Heart left ventricle (tissue), 16 donors: ENCODE measurements around the gene HPGD. TPM values are rescaled to one million over a fixed set of nuclear protein-coding genes. Genes with fewer than 3 reads are reported as not detected.

Source experiments
- ATAC-seq, 4 donors: fragments of 200-7000 bp; cut with Tn5 transposase; one replicate each; pipeline ENCODE4 v1.9.1; 2020 to 2022; ENCODE audit warnings: moderate library complexity in 4 of 4, mild to moderate bottlenecking in 3 of 4, moderate number of reproducible peaks in 1 of 4
- DNase-seq, 5 donors: peaks; one replicate each; pipeline ENCODE4 v3.0.0-alpha.2; 2020
- H3K27ac ChIP-seq, 12 donors: fragments of 200-600 bp; sonication (generic) in 4 of 12; one replicate each; pipeline versions ENCODE4 v1.5.0 to v1.8.0; 2016 to 2022; ENCODE audit warnings: mild to moderate bottlenecking in 2 of 12
- H3K27me3 ChIP-seq, 9 donors: fragments of 200-600 bp; sonication (generic) in 2 of 9; one replicate each; pipeline versions ENCODE4 v1.5.1 to v1.8.0; 2016 to 2022; ENCODE audit warnings: mild to moderate bottlenecking in 3 of 9
- H3K36me3 ChIP-seq, 9 donors: fragments of 200-600 bp; sonication (generic) in 2 of 9; one replicate each; pipeline versions ENCODE4 v1.5.0 to v1.8.0; 2018 to 2022; ENCODE audit warnings: mild to moderate bottlenecking in 2 of 9
- H3K4me1 ChIP-seq, 12 donors: fragments of 200-600 bp; sonication (generic) in 4 of 12; one replicate each; pipeline versions ENCODE4 v1.5.0 to v1.8.0; 2016 to 2022; ENCODE audit warnings: mild to moderate bottlenecking in 3 of 12
- H3K4me3 ChIP-seq, 12 donors: fragments of 200-600 bp; sonication (generic) in 4 of 12; one replicate each; pipeline versions ENCODE4 v1.5.0 to v1.8.0; 2017 to 2022; ENCODE audit warnings: mild to moderate bottlenecking in 9 of 12, moderate library complexity in 4 of 12
- H3K9me3 ChIP-seq, 12 donors: fragments of 200-600 bp; sonication (generic) in 4 of 12; one replicate each; pipeline versions ENCODE4 v1.5.0 to v1.8.0; 2016 to 2022; ENCODE audit warnings: mild to moderate bottlenecking in 1 of 12
- CTCF ChIP-seq, 12 donors: fragments of 200-600 bp; sonication (generic) in 4 of 12; IDR thresholded peaks; one replicate each; pipeline versions ENCODE4 v1.5.0 to v1.8.0; 2018 to 2022; ENCODE audit warnings: antibody characterized with exemption in 12 of 12, mild to moderate bottlenecking in 5 of 12
- POLR2A ChIP-seq, 2 donors: fragments of 450-650 bp; IDR thresholded peaks; one replicate each; pipeline ENCODE4 v1.6.1; 2017; ENCODE audit warnings: antibody characterized with exemption in 2 of 2, mild to moderate bottlenecking in 2 of 2, moderate library complexity in 2 of 2
- WGBS, 4 donors: extraction: QIAGEN DNeasy Blood & Tissue Kit in 2 of 4; methylation state at CpG; one replicate each; pipeline versions ENCODE4 v1.1.5 to v1.1.7; 2013 to 2018; 5-methylcytosine and 5-hydroxymethylcytosine counted together
- intact Hi-C, 10 donors: fragments of 100-400 bp; cut with DNase I; formaldehyde crosslinking; loops; one replicate each; pipeline versions ENCODE4 v1.11.1 to v1.14.2; 2022
- polyA plus RNA-seq, 2 donors: library from polyadenylated mRNA; stranded (reverse); fragments of 200-250 nt; gene quantifications; one replicate each; pipeline ENCODE4 v1.2.3, GENCODE V29; 2013
- total RNA-seq, 9 donors: library from RNA; depleted of rRNA in 2 of 9; stranded (reverse); fragments of >200 nt in 2 of 9; fragmentation: NEBNext Ultra II Directional in 3 of 9; extraction: Animal tissue kit (Norgen Biotek cat#: 25700) in 3 of 9; gene quantifications; one replicate each; pipeline versions ENCODE4 v1.1.0 to v1.2.4, GENCODE V29; 2016 to 2023
- donor health status: ischemic (EF 13 %, LVEDD 7.1; RV severe dilation, severe dysfunction).
- donor health status: healthy with polysubstance abuse.
- donor health status: DM: no; HTN: yes; CAD: no.
- donor health status: DM: no; HTN: no; CAD: no.
- donor health status: ischemic (EF 25% LVEDD 6.9; RV normal size, moderate dysfunction).
- donor health status: ischemic (EF 25% LVEDD 5.7; RV mildly dilated, moderate dysfunction).
- donor health status: healthy.
- donor health status: DM: yes; HTN: yes; CAD: no.
- donor health status: ischemic (EF 35%, LVEDD 5.7; RV mildly dilated, moderate dysfunction).
- donor health status: nonischemic (EF 11% LVEDD 7.7; RV severe dilation, severe dysfunction).
- donor health status: DM: yes; HTN: yes; CAD: no.
- donor health status: PGD.
- donor health status: ischemic (EF 29% LVEDD 5.4; RV normal size, mild dysfunction).
- donor health status: nonischemic (EF 23%, LVEDD 6.1; RV moderate dilation, normal function).

HPGD gene
- total and polyA plus RNA-seq, 11 donors: 0.29 to 4.7 (median 0.91) TPM

GRCh38 chr4:174457468-174457867, 64.8 kb downstream of the HPGD start:
- no peak for TF ChIP-seq CTCF (IDR thresholded peaks at IDR 0.05)
- no peak for TF ChIP-seq POLR2A (IDR thresholded peaks at IDR 0.05)

GRCh38 chr4:174454815-174455473, 67.3 kb downstream of the HPGD start:
- 63 to 87% (median 84%) methylated on average over 6 of the region's 6 CpGs for WGBS, 4 donors
- no peak for DNase-seq
- Histone ChIP-seq H3K27me3 (no peaks in the 10 kb centered on the region), H3K4me1 (no peaks in the 10 kb centered on the region), H3K9me3 (no peaks in the 10 kb centered on the region), H3K36me3 (no peaks in the 10 kb centered on the region), H3K4me3 (no peak overlapping the region), H3K27ac (no peak overlapping the region)
- TF ChIP-seq POLR2A (IDR thresholded peaks at IDR 0.05): no peak
- TF ChIP-seq CTCF (IDR thresholded peaks at IDR 0.05): no peak
- intact Hi-C loops: no loop called here
- no peak for ATAC-seq

More at GRCh38 chr4:174457468-174457867, 64.8 kb downstream of the HPGD start:
- Histone ChIP-seq H3K4me1 (no peaks in the 10 kb centered on the region), H3K27me3 (no peaks in the 10 kb centered on the region), H3K36me3 (no peaks in the 10 kb centered on the region), H3K27ac (peak overlapping the region in 1 of 12 donors; percentile 63), H3K9me3 (peaks cover 0 to 3% (median 0%) of the 10 kb centered on the region in 12 donors), H3K4me3 (no peak overlapping the region)
- no peak for DNase-seq
- no peak for ATAC-seq
- intact Hi-C loops: no loop called here
- WGBS, 4 donors: 73 to 84% (median 78%) methylated on average over 6 of the region's 6 CpGs

GRCh38 chr4:174451718-174452296, 70.5 kb downstream of the HPGD start:
- Histone ChIP-seq H3K27me3 (no peaks in the 10 kb centered on the region), H3K36me3 (no peaks in the 10 kb centered on the region), H3K4me3 (no peak overlapping the region), H3K4me1 (no peaks in the 10 kb centered on the region), H3K27ac (no peak overlapping the region), H3K9me3 (no peaks in the 10 kb centered on the region)
- WGBS, 4 donors: 42 to 54% (median 51%) methylated on average over 2 of the region's 2 CpGs
- ATAC-seq: no peak
- TF ChIP-seq CTCF (IDR thresholded peaks at IDR 0.05): no peak
- TF ChIP-seq POLR2A (IDR thresholded peaks at IDR 0.05): no peak
- intact Hi-C loops: no loop called here
- no peak for DNase-seq

- H3K36me3 ChIP-seq: no peaks in the 10 kb centered on the region
- H3K9me3 ChIP-seq: no peaks in the 10 kb centered on the region
- intact Hi-C loops: no loop called here
- no peaks in the 10 kb centered on the region for H3K4me1 ChIP-seq
- TF ChIP-seq POLR2A (IDR thresholded peaks at IDR 0.05) (no peak), CTCF (IDR thresholded peaks at IDR 0.05) (no peak)
- DNase-seq (no peak), ATAC-seq (no peak)
- no peak overlapping the region for H3K4me3 ChIP-seq
- peak overlapping the region in 1 of 12 donors; percentile 19 for H3K27ac ChIP-seq
- 77 to 83% (median 80%) methylated on average over 3 of the region's 3 CpGs for WGBS, 4 donors
- H3K27me3 ChIP-seq: no peaks in the 10 kb centered on the region
Observed at GRCh38 chr4:174450786-174451125, 71.5 kb downstream of the HPGD start.
